Neural cell (in vitro differentiated cells): ENCODE data around the gene SYNGR1.

ENCODE experiments used
- EP300 ChIP-seq: fragments of 450-650 bp; conservative IDR thresholded peaks from 2 replicates; pipeline ENCODE4 v1.6.1; 2014; ENCODE audit warnings: antibody characterized with exemption, mild to moderate bottlenecking, moderate library complexity; ENCODE audit not compliant: poor library complexity, severe bottlenecking
- EZH2 ChIP-seq: fragments of 200-600, 300-800 bp; shearing (Covaris generic), sonication (generic); IDR thresholded peaks from 2 replicates; pipeline ENCODE4 v1.6.1; 2014; ENCODE audit warnings: antibody characterized with exemption, low read length, borderline replicate concordance, mild to moderate bottlenecking; ENCODE audit not compliant: insufficient read depth, poor library complexity, severe bottlenecking
- POLR2AphosphoS5 ChIP-seq: IDR thresholded peaks from 2 replicates; pipeline ENCODE4 v1.6.1; 2012
- RAD21 ChIP-seq: fragments of 450-650 bp; conservative IDR thresholded peaks from 2 replicates; pipeline ENCODE4 v1.6.1; 2014; ENCODE audit warnings: antibody characterized with exemption, mild to moderate bottlenecking, moderate library complexity
- SMC3 ChIP-seq: fragments of 450-650 bp; conservative IDR thresholded peaks from 2 replicates; pipeline ENCODE4 v1.6.1; 2014; ENCODE audit warnings: antibody characterized with exemption, mild to moderate bottlenecking, moderate library complexity; ENCODE audit not compliant: poor library complexity
- TF ChIP-seq, protein P1 (sequence below): fragments of 450-650 bp; IDR thresholded peaks from 2 replicates; pipeline ENCODE4 v1.5.1; 2014; ENCODE audit warnings: antibody characterized with exemption, mild to moderate bottlenecking, moderate library complexity; ENCODE audit not compliant: poor library complexity, severe bottlenecking

DNA sequence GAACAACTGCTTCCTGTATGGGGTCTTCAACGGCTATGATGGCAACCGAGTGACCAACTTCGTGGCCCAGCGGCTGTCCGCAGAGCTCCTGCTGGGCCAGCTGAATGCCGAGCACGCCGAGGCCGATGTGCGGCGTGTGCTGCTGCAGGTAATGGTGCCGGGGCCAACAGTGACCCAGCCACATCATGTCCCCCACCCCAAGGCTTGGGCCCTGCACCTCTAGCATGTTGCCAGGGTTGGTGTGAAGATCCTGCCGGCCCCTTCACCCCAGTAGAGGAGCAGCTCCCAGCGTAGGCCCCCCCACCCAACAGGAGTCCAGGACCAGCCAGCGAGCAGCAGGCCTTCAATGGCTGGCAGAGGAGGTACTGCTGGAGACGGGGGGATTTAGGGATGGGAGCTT lies 65.7 kb downstream of the SYNGR1 start:
- TF ChIP-seq, protein P1, sequence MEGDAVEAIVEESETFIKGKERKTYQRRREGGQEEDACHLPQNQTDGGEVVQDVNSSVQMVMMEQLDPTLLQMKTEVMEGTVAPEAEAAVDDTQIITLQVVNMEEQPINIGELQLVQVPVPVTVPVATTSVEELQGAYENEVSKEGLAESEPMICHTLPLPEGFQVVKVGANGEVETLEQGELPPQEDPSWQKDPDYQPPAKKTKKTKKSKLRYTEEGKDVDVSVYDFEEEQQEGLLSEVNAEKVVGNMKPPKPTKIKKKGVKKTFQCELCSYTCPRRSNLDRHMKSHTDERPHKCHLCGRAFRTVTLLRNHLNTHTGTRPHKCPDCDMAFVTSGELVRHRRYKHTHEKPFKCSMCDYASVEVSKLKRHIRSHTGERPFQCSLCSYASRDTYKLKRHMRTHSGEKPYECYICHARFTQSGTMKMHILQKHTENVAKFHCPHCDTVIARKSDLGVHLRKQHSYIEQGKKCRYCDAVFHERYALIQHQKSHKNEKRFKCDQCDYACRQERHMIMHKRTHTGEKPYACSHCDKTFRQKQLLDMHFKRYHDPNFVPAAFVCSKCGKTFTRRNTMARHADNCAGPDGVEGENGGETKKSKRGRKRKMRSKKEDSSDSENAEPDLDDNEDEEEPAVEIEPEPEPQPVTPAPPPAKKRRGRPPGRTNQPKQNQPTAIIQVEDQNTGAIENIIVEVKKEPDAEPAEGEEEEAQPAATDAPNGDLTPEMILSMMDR: no peak
- TF ChIP-seq POLR2AphosphoS5 (no peak), RAD21 (no peak), EP300 (no peak), EZH2 (no peak), SMC3 (no peak)
